ENCODE measurements around the gene REV1. TPM values are rescaled to one million over a fixed set of nuclear protein-coding genes. Genes with fewer than 3 reads are reported as not detected.
"Not testable (repeated sequence)": the region's sequence is repeated elsewhere in the genome, so short reads cannot be mapped to it uniquely, and the experiment has no call there.

REV1 gene
- 25.4 and 25.6 TPM in 2 replicates for total RNA-seq (2014; rRNA removed; shearing (Covaris generic))
- polyA plus RNA-seq (2014; cell fraction: nucleus; rRNA removed) = 69.0 and 111 TPM in 2 replicates

DNA sequence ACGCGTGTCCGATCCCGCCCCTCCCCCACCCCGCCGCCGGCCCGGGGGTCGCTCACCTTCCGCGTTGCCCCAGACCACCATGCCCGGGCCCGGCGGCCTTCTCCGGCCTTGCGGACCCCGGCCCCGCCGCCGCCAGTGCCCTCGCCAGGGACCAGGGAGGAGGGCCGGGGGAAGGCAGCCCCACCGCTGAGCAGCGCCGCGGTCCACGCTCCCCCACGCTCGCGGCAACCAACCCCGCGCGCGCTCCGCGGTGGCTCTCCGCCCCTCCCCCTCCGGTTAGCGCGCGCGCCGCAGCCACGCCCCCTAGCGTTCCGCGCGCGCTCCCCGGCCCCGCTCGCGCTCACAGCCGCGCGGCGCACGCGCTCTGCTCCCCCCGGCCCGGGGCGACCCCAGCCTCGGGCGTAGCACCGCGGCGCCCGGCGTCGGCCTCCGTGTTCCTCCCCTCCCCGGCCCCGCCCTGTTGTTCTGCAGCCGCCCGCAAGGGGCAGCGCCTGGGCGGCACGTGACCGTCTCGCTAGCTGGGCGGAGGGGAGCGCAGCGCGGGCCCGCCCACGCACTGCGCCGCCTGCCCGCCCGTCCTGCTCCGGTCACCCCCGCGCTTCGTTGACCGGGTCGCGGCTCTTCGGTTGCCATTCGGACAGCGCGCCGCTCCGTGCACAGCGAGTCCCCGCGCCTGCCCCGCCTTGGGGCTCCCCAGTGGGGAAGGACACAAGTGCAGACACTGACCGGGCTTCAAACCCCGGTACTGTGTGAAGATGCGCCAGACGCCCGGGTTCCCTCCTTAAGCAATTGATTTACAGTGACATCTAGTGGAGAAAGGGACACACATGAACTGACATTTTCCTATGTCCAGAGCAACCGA is at the start of gene REV1:
Gene REV1, minus strand, starts transcription at position 257 of the 862 bp plus-strand sequence. CDS start 25,042 bp downstream, outside the sequence.
- DNase-seq (ENCODE audit: extremely low read depth, low read depth) = peak; percentile 88

GRCh38 chr2:99537910-99538485 is 48.2 kb upstream of the REV1 start:
- DNase-seq (ENCODE audit: extremely low read depth, low read depth) = no peak

GRCh38 chr2:99524056-99524455 is 34.2 kb upstream of the REV1 start:
- no peak for DNase-seq (ENCODE audit: extremely low read depth, low read depth)

DNA sequence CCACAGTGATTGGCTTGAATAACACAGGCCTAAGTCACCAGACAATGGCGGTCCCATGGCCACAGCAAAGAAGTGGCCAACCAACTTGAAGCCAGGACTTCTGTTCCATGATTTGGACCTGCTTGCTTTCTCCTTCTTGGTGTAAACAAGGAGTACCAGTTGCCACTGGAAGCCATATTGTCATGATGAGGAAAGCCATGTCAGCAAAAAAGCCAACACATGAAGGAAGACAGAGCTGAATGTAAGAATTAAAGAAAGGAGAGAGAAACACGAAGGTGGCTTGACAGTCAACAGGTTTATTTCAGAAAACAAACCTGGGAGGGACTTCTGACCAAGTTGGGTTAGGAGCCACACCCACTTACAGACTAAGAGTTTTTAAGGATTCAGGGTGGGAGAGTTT is 32.3 kb upstream of the REV1 start:
- no peak for DNase-seq (ENCODE audit: extremely low read depth, low read depth)

DNA sequence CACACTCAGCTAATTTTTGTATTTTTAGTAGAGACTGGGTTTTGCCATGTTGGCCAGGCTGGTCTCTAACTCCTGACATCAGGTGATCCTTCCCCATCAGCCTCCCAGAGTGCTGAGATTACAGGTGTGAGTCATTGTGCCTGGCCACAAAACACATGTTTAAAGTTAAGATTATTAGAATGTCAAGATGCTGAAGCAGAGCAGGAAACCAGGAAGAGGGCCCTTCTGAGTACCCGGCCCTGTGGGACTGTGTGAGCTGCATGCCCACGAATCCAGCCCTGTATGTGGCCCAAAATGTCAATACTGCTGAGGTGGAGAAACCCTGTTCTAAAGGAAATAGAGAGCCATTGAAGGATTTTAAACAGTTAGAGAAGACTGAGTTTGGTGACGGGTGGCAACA is 31.0 kb upstream of the REV1 start:
- no peak for DNase-seq (ENCODE audit: extremely low read depth, low read depth)

DNA sequence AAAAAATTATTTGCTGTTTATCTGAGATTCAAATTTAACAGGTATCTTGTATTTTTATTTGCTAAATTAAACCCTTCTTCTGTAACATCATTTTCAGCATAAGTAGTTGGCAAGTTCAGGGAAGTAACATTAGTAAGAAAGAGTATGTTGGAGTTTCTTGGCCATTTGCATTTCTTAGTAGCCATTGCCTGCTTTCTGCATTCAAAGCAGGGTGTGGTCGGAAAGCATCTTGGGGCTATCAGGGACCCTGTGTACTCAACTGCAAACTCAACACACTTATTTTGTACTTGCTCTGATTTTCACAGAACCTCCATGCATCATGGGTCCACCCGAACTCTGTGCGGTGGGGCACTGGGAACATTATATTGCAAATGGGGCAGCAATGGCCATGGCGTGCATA is 30.4 kb upstream of the REV1 start:
- DNase-seq (ENCODE audit: extremely low read depth, low read depth) = no peak

DNA sequence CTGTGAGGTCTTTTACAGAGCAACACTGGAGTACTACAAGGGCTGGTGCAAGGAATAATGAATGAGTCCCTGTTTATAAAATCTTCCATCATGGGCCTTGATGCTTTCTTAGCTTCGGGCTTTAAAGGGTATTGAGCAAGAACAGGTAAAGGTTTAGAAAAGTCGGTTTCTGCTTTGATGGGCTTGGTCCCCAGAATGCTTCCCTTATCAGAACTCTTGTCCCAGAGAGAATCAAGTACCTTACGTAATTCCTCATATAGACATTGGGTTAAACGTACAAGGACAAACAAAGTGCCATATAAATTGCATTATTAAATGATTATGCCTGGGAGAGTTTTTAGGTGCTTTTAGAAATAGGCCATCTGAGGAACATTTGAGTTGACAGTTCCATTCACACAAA is 24.5 kb upstream of the REV1 start:
- DNase-seq (ENCODE audit: extremely low read depth, low read depth) = no peak

- DNase-seq (ENCODE audit: extremely low read depth, low read depth) = no peak
Measured at GRCh38 chr2:99512181-99512591, 22.4 kb upstream of the REV1 start.

- DNase-seq (ENCODE audit: extremely low read depth, low read depth) = no peak
Measured at GRCh38 chr2:99509387-99509786, 19.6 kb upstream of the REV1 start.

- DNase-seq (ENCODE audit: extremely low read depth, low read depth) = no peak
Measured at GRCh38 chr2:99507937-99508818, 18.4 kb upstream of the REV1 start.

DNA sequence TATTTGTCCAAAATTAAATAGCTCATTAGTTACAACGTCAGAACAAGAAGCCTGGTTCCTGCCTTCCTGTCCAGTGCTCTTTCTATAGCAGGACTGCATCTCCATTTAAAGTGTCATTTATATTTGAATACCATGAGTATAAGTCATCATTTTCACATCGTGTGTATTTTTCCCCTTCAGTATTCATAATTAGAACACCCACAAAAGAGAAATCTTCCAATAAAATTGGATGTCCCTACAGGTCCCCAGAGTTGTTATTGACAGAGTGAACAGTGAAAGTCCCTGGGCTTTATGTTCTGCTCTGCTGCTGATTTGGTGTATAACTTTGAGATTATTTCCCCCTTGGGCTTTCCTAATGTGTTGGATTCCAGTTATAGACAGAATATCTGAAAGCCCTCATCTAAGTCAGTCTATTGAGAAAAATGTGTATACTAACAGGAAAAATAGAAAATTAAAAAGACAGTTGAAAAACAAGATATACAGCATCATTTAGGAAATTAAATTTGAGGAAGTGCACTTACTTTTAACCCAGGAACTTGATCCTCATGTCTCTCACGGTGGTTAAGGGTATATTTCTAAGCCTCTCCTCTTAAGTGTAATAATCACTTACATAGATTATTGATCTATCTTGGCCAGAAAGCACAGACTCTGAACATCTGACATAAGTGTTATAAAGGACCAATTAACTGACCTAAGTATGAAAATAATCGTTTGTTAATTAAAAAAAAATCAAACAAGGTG is 15.2 kb upstream of the REV1 start:
- no peak for DNase-seq (ENCODE audit: extremely low read depth, low read depth)

DNA sequence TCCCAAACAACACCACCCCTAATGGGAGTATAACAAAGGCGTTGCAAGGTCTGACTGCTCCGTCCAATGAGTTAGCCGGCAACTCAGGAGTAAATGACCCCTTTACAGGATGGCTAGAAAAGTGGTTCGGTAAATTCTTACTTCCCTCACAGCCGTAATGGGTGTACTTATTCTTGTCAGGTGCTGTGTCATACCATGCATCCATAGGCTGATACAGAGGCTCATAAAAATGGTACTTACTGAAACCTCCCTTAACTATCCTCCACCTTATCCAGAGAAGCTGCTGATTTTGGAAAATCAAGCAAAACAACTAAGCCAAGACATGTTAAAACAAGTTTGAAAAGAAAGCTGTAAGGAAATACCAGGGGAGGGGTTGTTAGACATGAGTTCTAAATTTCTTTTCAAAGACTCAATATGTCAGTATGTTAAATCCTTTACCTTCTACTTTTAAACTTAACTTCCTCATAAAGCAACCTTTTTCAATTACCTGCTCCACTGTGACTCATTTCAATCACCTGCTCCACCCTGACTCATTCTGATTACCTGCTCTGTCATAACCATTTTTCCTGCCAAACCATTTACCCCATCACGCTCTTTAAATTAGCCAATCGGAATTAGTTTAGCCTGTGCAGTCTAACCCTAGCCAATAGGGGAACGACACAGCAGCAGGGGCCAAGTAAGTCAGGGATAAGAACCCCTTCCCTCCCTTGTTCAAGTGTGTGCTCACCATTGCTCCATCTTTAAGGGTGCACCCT is 14.0 kb upstream of the REV1 start:
- not testable (repeated sequence) for DNase-seq (ENCODE audit: extremely low read depth, low read depth)

DNA sequence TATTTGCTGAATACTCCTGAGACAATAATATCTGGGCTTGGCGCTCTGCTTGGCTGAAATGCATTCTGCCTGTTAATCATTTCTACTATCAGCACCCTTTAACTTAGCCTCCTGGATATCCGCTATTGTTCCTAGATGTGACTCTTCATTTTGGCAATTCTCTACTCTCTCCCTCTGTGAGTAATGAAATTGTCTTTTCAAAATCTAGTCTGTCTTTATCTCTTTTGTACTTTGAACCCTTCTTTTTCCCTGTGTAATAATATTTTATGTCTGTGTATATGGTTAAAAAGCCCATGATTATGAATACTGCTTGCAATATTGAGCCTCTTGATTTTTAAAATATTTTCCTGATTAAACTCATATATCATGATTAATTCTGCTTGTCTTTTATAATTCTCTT is 6.2 kb upstream of the REV1 start:
- DNase-seq (ENCODE audit: extremely low read depth, low read depth) = no peak

- no peak for DNase-seq (ENCODE audit: extremely low read depth, low read depth)
Measured at GRCh38 chr2:99495115-99495860, 5.5 kb upstream of the REV1 start.

- DNase-seq (ENCODE audit: extremely low read depth, low read depth) = no peak
Measured at GRCh38 chr2:99492721-99493120, 2.9 kb upstream of the REV1 start.

GRCh38 chr2:99490623-99491461 is 1.0 kb upstream of the REV1 start:
- no peak for DNase-seq (ENCODE audit: extremely low read depth, low read depth)

- DNase-seq (ENCODE audit: extremely low read depth, low read depth) = peak; percentile 48
Measured at GRCh38 chr2:99489063-99489760, 605 bp downstream of the REV1 start.

All from NCI-H460 (cell line).